ENCODE measurements around the gene CCT2.

The CCT2 gene

DNA sequence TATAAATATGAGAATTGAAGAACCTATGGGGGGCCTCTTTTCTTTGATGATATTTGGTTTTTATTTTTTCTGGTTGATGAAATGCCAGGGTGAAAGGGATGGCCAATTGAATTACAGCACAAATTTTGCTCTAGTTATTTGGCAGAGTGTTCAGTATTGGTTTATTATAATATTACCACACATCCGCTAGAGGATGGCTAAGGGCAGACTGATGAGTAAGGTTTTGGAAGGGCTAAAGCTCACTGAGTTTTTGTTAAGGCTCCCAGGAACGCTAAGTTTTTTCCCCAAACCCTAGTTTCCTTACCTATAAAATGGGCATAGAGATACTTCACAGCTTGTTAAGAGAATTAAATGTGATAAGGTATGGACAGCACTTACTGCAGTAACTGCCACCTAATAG is 59.8 kb downstream of the CCT2 start:
- DNase-seq, result no peak

DNA sequence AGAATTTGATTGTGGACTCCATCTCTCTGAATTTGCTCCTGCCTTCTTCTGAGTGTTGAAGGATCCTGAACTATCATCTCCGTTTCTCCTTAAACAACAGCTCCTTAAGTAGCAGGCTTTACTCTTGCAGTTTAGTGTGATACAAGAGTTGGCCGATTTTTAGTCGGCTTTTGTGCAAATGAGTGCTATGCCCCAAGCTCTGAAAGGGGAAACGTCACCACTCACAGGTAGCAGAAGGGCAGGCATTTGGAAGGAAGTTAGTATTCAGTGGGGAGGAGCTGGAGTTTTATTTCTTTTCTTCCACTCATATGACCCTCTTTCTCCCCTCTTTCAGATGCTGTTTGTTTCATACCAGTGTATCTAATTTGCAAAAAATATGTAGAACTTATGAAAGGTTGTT is 61.9 kb downstream of the CCT2 start:
- no peak for DNase-seq

DNA sequence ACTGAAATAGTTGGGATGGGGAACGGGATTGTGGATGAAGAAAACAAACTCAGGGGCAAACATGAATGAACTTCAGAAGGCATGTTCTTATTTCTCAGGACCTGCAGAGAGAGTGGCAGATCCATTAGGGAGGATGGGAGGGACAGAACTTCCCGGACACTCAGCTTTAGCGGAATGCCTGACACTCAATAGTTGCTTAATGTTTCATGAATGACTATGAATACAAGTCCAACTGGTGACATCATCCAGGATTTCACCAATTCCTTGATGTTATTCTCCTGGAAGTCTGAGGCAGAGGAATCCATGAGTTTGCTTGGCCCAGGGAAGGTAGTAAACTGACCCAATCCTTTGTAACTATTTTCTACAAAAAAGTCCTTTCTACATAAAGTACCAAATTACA is 63.2 kb downstream of the CCT2 start:
- no peak for DNase-seq

DNA sequence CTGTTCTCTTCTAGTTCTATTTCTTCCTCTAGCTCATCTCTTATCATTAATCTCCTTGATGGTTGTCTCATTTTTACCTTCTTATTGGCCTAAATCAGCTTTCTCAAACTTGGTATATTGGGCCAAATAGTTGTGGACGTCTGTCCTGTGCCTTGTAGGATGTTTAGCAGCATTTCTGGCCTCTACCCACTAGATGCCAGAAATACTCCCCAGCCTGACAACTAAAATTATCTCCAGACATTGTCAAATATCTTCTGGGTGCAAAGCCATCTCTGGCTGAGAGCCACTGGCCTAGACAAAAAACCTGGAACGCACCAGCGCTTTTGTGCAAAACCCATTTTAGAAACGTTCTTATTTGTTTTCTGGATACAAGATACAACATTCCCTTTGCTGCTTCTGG is 64.3 kb downstream of the CCT2 start:
- DNase-seq, result no peak
